Glutamatergic neuron (in vitro differentiated cells): ENCODE results near the gene ATG4D. TPM values are rescaled to one million over a fixed set of nuclear protein-coding genes. Genes with fewer than 3 reads are reported as not detected.
"Not testable (repeated sequence)": the region's sequence is repeated elsewhere in the genome, so short reads cannot be mapped to it uniquely, and the experiment has no call there.

ENCODE experiments used
- DNase-seq: peaks from one replicate; pipeline ENCODE4 v3.0.0; 2022
- H3K27ac Mint-ChIP-seq: one replicate; pipeline ENCODE4 v1.8.0; 2020; ENCODE audit warnings: mild to moderate bottlenecking, mixed read lengths, inconsistent platforms; ENCODE audit not compliant: unreplicated experiment
- H3K27me3 Mint-ChIP-seq: one replicate; pipeline ENCODE4 v1.8.0; 2020; ENCODE audit warnings: mild to moderate bottlenecking, moderate library complexity, mixed read lengths, inconsistent platforms; ENCODE audit not compliant: unreplicated experiment
- H3K36me3 Mint-ChIP-seq: one replicate; pipeline ENCODE4 v1.8.0; 2020; ENCODE audit warnings: mild to moderate bottlenecking, mixed read lengths, inconsistent platforms; ENCODE audit not compliant: unreplicated experiment
- H3K4me1 Mint-ChIP-seq: one replicate; pipeline ENCODE4 v1.8.0; 2020; ENCODE audit warnings: mild to moderate bottlenecking, low read depth, mixed read lengths, inconsistent platforms; ENCODE audit not compliant: unreplicated experiment
- H3K4me3 Mint-ChIP-seq: one replicate; pipeline ENCODE4 v1.8.0; 2020; ENCODE audit warnings: mild to moderate bottlenecking, mixed read lengths, inconsistent platforms; ENCODE audit not compliant: unreplicated experiment
- H3K9me3 Mint-ChIP-seq: one replicate; pipeline ENCODE4 v1.8.0; 2020; ENCODE audit warnings: mild to moderate bottlenecking, moderate library complexity, mixed read lengths, inconsistent platforms; ENCODE audit not compliant: unreplicated experiment
- total RNA-seq: library from RNA; stranded (reverse); fragmentation: NEBNext Ultra II Directional; extraction: Animal tissue kit (Norgen Biotek cat#: 25700); gene quantifications from one replicate; pipeline ENCODE4 v1.2.1, GENCODE V29; 2021; ENCODE audit not compliant: unreplicated experiment
- TF ChIP-seq, protein P1 (sequence below): fragments of 200-600 bp; sonication (generic); IDR thresholded peaks from one replicate; pipeline ENCODE4 v1.5.0; 2021; ENCODE audit not compliant: partially characterized antibody, unreplicated experiment

The ATG4D gene
- total RNA-seq, 1 donor from 2014 or later = 56.1 TPM

DNA sequence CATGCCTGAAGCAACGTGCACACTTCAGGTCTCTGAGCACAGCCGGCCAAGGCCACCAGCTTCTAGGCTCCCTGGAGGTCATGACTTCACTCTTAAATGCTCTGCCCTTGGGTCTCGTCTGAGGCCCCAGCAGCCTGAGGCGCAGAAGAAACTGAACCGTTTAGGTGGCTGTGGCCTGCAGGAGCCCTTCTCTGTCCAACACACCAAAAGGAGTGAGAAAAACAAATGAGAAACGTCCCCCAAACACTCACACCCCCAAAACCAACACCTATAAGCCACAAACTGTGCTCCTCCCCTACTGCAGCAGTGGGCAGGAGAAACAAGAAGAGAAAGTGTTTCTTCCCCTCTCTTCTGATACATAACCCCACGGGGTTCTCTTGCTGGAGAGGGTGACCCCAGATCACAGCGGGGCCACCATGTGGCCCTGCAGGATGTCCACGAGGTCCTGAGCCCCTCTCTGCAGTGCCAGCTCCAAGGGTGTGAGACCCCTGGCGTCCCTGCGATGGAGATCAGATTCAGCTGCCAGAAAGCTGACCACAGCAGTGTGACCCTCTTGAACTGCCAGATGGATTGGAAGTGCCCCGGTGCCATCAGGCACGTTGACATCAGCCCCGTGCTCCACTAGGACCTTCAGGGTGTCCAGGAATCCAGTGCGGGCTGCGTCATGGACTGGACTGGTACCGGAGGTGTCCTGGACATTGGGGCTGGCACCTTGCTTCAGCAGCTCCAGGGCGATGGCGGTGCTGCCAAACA is 23.1 kb downstream of the ATG4D start:
- TF ChIP-seq, protein P1, sequence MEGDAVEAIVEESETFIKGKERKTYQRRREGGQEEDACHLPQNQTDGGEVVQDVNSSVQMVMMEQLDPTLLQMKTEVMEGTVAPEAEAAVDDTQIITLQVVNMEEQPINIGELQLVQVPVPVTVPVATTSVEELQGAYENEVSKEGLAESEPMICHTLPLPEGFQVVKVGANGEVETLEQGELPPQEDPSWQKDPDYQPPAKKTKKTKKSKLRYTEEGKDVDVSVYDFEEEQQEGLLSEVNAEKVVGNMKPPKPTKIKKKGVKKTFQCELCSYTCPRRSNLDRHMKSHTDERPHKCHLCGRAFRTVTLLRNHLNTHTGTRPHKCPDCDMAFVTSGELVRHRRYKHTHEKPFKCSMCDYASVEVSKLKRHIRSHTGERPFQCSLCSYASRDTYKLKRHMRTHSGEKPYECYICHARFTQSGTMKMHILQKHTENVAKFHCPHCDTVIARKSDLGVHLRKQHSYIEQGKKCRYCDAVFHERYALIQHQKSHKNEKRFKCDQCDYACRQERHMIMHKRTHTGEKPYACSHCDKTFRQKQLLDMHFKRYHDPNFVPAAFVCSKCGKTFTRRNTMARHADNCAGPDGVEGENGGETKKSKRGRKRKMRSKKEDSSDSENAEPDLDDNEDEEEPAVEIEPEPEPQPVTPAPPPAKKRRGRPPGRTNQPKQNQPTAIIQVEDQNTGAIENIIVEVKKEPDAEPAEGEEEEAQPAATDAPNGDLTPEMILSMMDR = no peak
- peak overlapping the region; percentile 85 for H3K27ac Mint-ChIP-seq
- DNase-seq = peak; percentile 56

DNA sequence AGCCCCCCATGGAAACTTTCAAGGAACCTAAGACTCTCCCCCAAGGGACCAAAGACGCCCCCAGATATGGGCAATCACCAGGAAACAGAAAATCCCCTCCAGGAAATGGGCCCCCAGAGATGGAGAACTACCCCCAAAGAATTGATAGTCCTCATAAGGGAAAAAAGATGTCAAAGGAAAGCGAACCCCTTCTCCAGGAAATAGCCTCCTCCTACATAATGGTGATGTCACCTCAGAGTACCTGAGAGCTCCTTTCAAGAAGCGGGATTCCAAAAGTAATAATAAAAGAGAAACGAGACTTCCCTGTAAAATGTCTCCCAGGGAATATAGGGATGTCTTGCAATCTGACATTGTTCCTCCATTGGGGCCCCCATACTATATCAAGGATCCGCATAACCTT is 24.0 kb downstream of the ATG4D start:
- Mint-ChIP-seq H3K27ac (peak overlapping the region; percentile 85), H3K9me3 (peaks cover 8% of the 10 kb centered on the region), H3K4me3 (peak overlapping the region; percentile 98), H3K27me3 (peaks cover 7% of the 10 kb centered on the region), H3K4me1 (peaks cover 19% of the 10 kb centered on the region), H3K36me3 (no peaks in the 10 kb centered on the region)
- no peak for DNase-seq
- TF ChIP-seq, protein P1 = no peak

More for the DNA sequence above, 23.1 kb downstream of the ATG4D start:
- Mint-ChIP-seq H3K27me3 (peaks cover 7% of the 10 kb centered on the region), H3K9me3 (peaks cover 7% of the 10 kb centered on the region), H3K4me1 (peaks cover 19% of the 10 kb centered on the region), H3K4me3 (peak overlapping the region; percentile 98), H3K36me3 (no peaks in the 10 kb centered on the region)

DNA sequence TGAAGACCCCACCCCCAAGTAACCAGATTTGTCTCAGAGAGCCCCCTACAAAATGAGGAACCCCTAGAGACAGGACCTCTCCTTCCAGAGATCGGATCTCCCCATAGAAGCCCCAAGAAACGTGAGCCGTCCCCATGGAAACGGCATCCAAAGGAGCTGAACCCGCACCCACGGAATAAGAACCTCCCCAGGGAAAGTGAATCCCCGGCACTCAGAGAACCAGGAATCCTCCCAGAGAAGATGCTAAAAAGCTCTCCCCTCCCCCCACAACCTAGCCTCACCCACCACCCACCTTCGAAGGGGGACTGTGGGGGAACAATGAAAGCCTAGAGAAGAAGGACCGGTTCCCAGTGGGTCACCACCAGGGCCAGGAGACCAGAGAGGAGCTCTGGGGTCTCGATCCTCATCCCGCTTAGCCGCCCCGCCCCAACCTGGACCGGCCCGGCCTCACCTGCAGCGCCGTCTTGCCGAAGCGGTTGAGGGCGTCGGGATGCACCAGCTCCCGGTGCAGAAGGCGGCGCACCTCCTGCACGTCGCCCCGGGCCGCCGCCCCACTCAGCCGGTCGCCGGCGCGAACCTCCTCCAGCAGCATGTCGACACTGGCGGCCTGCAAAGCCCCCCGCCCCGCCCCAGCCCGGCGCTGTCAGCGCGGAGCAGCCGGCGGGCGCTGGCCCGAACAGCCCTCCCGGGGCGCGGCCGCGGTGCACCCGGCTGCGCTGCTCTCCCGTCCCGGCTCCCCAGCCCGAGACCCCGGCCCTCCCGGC is 24.5 kb downstream of the ATG4D start:
- peaks cover 19% of the 10 kb centered on the region for H3K4me1 Mint-ChIP-seq
- no peak for DNase-seq
- H3K9me3 Mint-ChIP-seq = peaks cover 8% of the 10 kb centered on the region

DNA sequence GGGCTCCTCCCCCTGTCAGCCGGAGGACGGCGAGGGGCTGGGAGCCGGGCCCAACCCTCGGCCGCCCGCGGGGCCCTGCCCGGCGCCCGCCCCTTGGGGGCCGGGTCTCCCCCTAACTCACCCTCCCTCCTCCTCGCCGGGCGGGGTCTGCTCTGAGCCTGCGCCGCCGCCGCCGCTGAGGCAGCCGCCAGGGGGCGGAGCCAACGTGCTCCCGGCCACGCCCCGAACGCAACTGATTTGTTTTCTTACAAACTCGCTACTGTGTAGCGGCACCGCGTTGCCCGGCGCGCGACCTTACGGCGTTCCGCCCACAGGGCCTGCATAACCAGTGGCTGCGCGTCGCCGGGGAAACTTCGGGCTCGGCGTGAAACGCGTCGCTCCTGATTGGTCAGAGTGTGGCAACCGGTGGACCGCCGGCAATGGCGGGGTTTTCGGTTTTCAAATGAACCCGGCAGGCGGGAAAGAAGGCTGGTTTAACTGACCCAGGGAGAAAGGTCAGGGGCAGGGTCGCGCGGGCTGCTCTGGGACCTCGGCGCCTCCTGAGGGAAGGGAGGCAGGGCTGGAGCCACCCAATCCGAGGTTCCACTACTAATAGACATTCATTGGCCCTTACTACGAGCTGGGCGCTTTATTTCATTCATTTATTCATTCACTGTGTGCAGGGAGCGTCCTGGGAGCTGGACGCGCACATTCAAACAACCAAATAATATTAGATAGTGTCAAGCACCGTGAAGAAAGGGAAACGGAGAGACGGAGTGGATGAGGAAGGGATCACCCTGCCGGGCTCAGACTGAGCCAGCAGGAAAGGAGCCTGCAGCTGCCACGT is 25.3 kb downstream of the ATG4D start, which contains the start of gene CDKN2D:
TSS of gene CDKN2D (minus strand) at position 154 of the 826 bp plus-strand sequence. CDS start 326 bp downstream, outside the sequence.
- peaks cover 9% of the 10 kb centered on the region for H3K27me3 Mint-ChIP-seq
- H3K4me3 Mint-ChIP-seq = peak within 1 kb of the TSS; percentile 98
- peak within 1 kb of the TSS; percentile 85 for H3K27ac Mint-ChIP-seq
- TF ChIP-seq, protein P1 = peak; percentile 67
- no peaks in the 10 kb centered on the region for H3K36me3 Mint-ChIP-seq
- peaks cover 8% of the 10 kb centered on the region for H3K9me3 Mint-ChIP-seq
- H3K4me1 Mint-ChIP-seq = peaks cover 19% of the 10 kb centered on the region
- peak; percentile 100 for DNase-seq

More for the DNA sequence above, 24.5 kb downstream of the ATG4D start:
- TF ChIP-seq, protein P1 = no peak
- H3K36me3 Mint-ChIP-seq = no peaks in the 10 kb centered on the region
- peaks cover 9% of the 10 kb centered on the region for H3K27me3 Mint-ChIP-seq
- H3K4me3 Mint-ChIP-seq = peak overlapping the region; percentile 98
- H3K27ac Mint-ChIP-seq = peak overlapping the region; percentile 85

DNA sequence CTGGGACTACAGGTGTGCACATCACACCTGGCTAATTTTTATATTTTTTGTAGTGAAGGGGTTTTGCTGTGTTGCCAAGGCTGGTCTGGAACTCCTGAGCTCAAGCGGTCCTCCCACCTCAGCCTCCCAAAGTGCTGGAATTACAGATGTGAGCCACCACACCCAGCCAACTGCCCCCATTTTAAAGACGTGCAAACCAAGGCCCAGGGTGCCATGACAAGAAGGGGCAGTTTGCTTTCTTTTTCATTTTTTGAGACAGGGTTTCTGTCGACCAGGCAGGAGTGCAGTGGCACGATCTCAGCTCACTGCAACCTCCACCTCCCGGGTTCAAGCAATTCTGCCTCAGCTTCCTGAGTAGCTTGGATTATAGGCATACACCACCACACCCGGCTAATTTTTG is 30.1 kb downstream of the ATG4D start:
- not testable (repeated sequence) for H3K36me3 Mint-ChIP-seq, H3K27ac Mint-ChIP-seq, H3K4me1 Mint-ChIP-seq, H3K27me3 Mint-ChIP-seq, H3K4me3 Mint-ChIP-seq, H3K9me3 Mint-ChIP-seq, DNase-seq
